Activated naive CD4-positive, alpha-beta T cell treated with Interleukin-2 at 50 U/mL for 16 hours (primary cell): Measurements from ENCODE around the gene LTB.
A peak's percentile ranks its signal among the peaks of the same experiment; 100 is the strongest.

Experiments
- DNase-seq: peaks from one replicate; pipeline ENCODE4 v3.0.0-alpha.2; 2020

Gene LTB

GRCh38 chr6:31546958-31547726, 35.1 kb downstream of the LTB start, which contains the start of gene NFKBIL1:
Gene NFKBIL1, plus strand, starts transcription at chr6:31547608. Its CDS starts 87 bp downstream, at chr6:31547695.
- DNase-seq, result peak; percentile 91

GRCh38 chr6:31546339-31546957, 35.8 kb downstream of the LTB start, which contains the start of gene ATP6V1G2:
Gene ATP6V1G2, minus strand, starts transcription at chr6:31546608. Its CDS starts 49 bp downstream, at chr6:31546559.
- peak; percentile 90 for DNase-seq

GRCh38 chr6:31545291-31545690, 36.9 kb downstream of the LTB start:
- no peak for DNase-seq

- no peak for DNase-seq
Measured at GRCh38 chr6:31544676-31545075, 37.5 kb downstream of the LTB start.

GRCh38 chr6:31543639-31544038, 38.6 kb downstream of the LTB start:
- no peak for DNase-seq

GRCh38 chr6:31541658-31542521, 40.3 kb downstream of the LTB start, which contains the start of gene DDX39B:
Gene DDX39B, minus strand, starts transcription at chr6:31542003. Its CDS starts 1,471 bp downstream, at chr6:31540532.
- peak; percentile 94 for DNase-seq

GRCh38 chr6:31541059-31541657, 41.1 kb downstream of the LTB start:
- DNase-seq, result peak; percentile 65

GRCh38 chr6:31540640-31541039, 41.6 kb downstream of the LTB start:
- no peak for DNase-seq

- no peak for DNase-seq
Measured at GRCh38 chr6:31538805-31539400, 43.3 kb downstream of the LTB start.

- DNase-seq, result no peak
Measured at GRCh38 chr6:31535538-31536324, 46.5 kb downstream of the LTB start.

GRCh38 chr6:31534521-31535040, 47.6 kb downstream of the LTB start:
- DNase-seq, result no peak

GRCh38 chr6:31534011-31534410, 48.2 kb downstream of the LTB start:
- no peak for DNase-seq

GRCh38 chr6:31533455-31533841, 48.8 kb downstream of the LTB start:
- DNase-seq, result no peak

- DNase-seq, result no peak
Measured at GRCh38 chr6:31532644-31533454, 49.4 kb downstream of the LTB start.

GRCh38 chr6:31531771-31532643, 50.2 kb downstream of the LTB start:
- no peak for DNase-seq

- no peak for DNase-seq
Measured at GRCh38 chr6:31531162-31531561, 51.1 kb downstream of the LTB start.

- no peak for DNase-seq
Measured at GRCh38 chr6:31530659-31531058, 51.6 kb downstream of the LTB start.
